Muscle of leg (tissue), 16 donors: ENCODE measurements around the gene CDC42EP2. TPM values are rescaled to one million over a fixed set of nuclear protein-coding genes. Genes with fewer than 3 reads are reported as not detected.

Experiments
- DNase-seq: peaks from one replicate; pipeline ENCODE4 v3.0.0; 2013
- H3K27ac ChIP-seq: one replicate; pipeline ENCODE4 v1.5.1; 2013; ENCODE audit warnings: mild to moderate bottlenecking, low read length, control low read depth
- H3K27me3 ChIP-seq: one replicate; pipeline ENCODE4 v1.6.1; 2013; ENCODE audit warnings: low read length; ENCODE audit not compliant: control insufficient read depth, insufficient read depth
- H3K36me3 ChIP-seq: one replicate; pipeline ENCODE4 v1.6.1; 2013; ENCODE audit warnings: low read length; ENCODE audit not compliant: control insufficient read depth, insufficient read depth
- H3K4me1 ChIP-seq: one replicate; pipeline ENCODE4 v1.6.1; 2013; ENCODE audit warnings: low read length; ENCODE audit not compliant: control insufficient read depth, insufficient read depth
- H3K4me3 ChIP-seq: one replicate; pipeline ENCODE4 v1.5.1; 2013; ENCODE audit warnings: low read length, control low read depth
- H3K9me3 ChIP-seq: replicated peaks from 2 replicates; pipeline ENCODE4 v1.6.1; 2013; ENCODE audit warnings: low read depth, low read length; ENCODE audit not compliant: control insufficient read depth
- WGBS: methylation state at CpG from one replicate; pipeline ENCODE4 v1.1.5; 2013; ENCODE audit warnings: missing lambda C conversion rate; ENCODE audit not compliant: insufficient coverage; 5-methylcytosine and 5-hydroxymethylcytosine counted together
- long read RNA-seq, 11 donors: transcript quantifications; one replicate each; lab custom pipeline, GENCODE V29; 2026
- polyA plus RNA-seq, 8 donors: library from polyadenylated mRNA; unstranded; fragments of 120-200 nt; gene quantifications; one replicate each; pipeline versions ENCODE4 v1.2.1 to v1.2.3, GENCODE V29; 2013; ENCODE audit warnings: inconsistent platforms in 1 of 8, low replicate concordance in 1 of 8; ENCODE audit not compliant: insufficient read length in 8 of 8, insufficient read depth in 1 of 8
- total RNA-seq: library from RNA; stranded (reverse); fragments of 120-200 nt; gene quantifications from one replicate; pipeline ENCODE4 v1.2.4, GENCODE V29; 2013

CDC42EP2 gene, protein sequence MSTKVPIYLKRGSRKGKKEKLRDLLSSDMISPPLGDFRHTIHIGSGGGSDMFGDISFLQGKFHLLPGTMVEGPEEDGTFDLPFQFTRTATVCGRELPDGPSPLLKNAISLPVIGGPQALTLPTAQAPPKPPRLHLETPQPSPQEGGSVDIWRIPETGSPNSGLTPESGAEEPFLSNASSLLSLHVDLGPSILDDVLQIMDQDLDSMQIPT
- total RNA-seq, result 20.8 TPM
- polyA plus RNA-seq, result 10 to 100 TPM; 26.9 to 42.4 (median 35.4) TPM
- long read RNA-seq, donor 1, transcript CDC42EP2-201 (2 exons, 2,023 nt), result major isoform, 14 of 14 reads
- long read RNA-seq, donor 1, partial matches to known transcripts, result 0 of 14 reads
- long read RNA-seq, donor 1, other reads (novel, unspliced or antisense), result 0 of 14 reads
- long read RNA-seq, donor 2, partial matches to known transcripts, result 0 of 2 reads
- long read RNA-seq, donor 2, other reads (novel, unspliced or antisense), result 0 of 2 reads
- long read RNA-seq, donor 3, transcript CDC42EP2-201 (2 exons, 2,023 nt), result major isoform, 18 of 26 reads
- long read RNA-seq, donor 3, partial matches to known transcripts, result 8 of 26 reads
- long read RNA-seq, donor 3, other reads (novel, unspliced or antisense), result 0 of 26 reads
- long read RNA-seq, donor 4, transcript CDC42EP2-201 (2 exons, 2,023 nt), result major isoform, 29 of 29 reads
- long read RNA-seq, donor 4, partial matches to known transcripts, result 0 of 29 reads
- long read RNA-seq, donor 4, other reads (novel, unspliced or antisense), result 0 of 29 reads
- long read RNA-seq, donor 5, transcript CDC42EP2-201 (2 exons, 2,023 nt), result major isoform, 36 of 36 reads
- long read RNA-seq, donor 5, partial matches to known transcripts, result 0 of 36 reads
- long read RNA-seq, donor 5, other reads (novel, unspliced or antisense), result 0 of 36 reads
- long read RNA-seq, donor 6, transcript CDC42EP2-201 (2 exons, 2,023 nt), result major isoform, 39 of 39 reads
- long read RNA-seq, donor 6, partial matches to known transcripts, result 0 of 39 reads
- long read RNA-seq, donor 6, other reads (novel, unspliced or antisense), result 0 of 39 reads
- long read RNA-seq, donor 7, transcript CDC42EP2-201 (2 exons, 2,023 nt), result major isoform, 28 of 35 reads
- long read RNA-seq, donor 7, partial matches to known transcripts, result 7 of 35 reads
- long read RNA-seq, donor 7, other reads (novel, unspliced or antisense), result 0 of 35 reads
- long read RNA-seq, donor 8, partial matches to known transcripts, result 0 of 2 reads
- long read RNA-seq, donor 8, other reads (novel, unspliced or antisense), result 0 of 2 reads
- long read RNA-seq, donor 9, transcript CDC42EP2-201 (2 exons, 2,023 nt), result major isoform, 20 of 20 reads
- long read RNA-seq, donor 9, partial matches to known transcripts, result 0 of 20 reads
- long read RNA-seq, donor 9, other reads (novel, unspliced or antisense), result 0 of 20 reads
- long read RNA-seq, donor 10, transcript CDC42EP2-201 (2 exons, 2,023 nt), result major isoform, 24 of 41 reads
- long read RNA-seq, donor 10, partial matches to known transcripts, result 17 of 41 reads
- long read RNA-seq, donor 10, other reads (novel, unspliced or antisense), result 0 of 41 reads
- long read RNA-seq, donor 11, transcript CDC42EP2-201 (2 exons, 2,023 nt), result major isoform, 18 of 18 reads
- long read RNA-seq, donor 11, partial matches to known transcripts, result 0 of 18 reads
- long read RNA-seq, donor 11, other reads (novel, unspliced or antisense), result 0 of 18 reads

DNA sequence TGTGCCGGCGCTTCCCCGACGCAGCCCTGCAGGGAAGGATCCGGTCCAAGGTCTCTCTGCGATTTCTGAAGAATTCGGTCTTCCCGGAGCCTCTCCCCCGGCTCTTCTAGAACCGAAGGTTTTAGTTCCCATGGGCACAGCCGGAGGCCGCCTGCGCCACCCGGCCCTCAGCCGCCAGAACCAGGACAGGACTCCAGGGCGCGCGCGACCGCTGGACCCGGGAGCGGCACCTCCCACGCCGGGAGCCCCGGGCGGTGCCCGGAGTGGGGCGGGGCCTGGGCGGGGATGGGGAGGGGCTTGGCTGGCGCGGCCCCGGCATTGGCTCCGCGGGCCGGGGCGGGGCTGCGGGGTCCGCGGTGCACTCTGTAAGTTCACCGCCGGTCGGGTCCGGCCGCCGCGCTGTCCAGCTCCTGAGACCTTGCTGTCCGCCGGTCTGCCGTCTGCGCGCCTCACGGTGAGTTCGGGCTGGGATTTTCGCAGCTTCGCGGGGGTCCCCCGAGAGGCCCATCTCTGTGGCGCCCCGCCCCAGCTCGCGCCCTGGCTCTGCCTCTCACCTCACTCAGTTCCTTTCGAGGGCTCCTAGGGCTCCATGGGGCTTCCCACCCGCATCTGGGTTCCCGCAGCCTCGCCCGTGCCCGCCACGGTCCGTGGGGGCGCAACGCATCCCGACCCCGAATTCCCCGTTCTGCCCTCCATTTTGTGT is at the start of gene CDC42EP2:
TSS of gene CDC42EP2 (plus strand) at position 366 of the 703 bp plus-strand sequence. CDS start 6,033 bp downstream, outside the sequence.
- WGBS, result under 1% methylated on average over 74 of the region's 74 CpGs
- no peaks in the 10 kb centered on the region for H3K9me3 ChIP-seq
- H3K27ac ChIP-seq, result peak within 1 kb of the TSS; percentile 96
- H3K36me3 ChIP-seq, result peaks cover 12% of the 10 kb centered on the region
- no peaks in the 10 kb centered on the region for H3K27me3 ChIP-seq
- H3K4me3 ChIP-seq, result peak within 1 kb of the TSS; percentile 98
- H3K4me1 ChIP-seq, result peaks cover 74% of the 10 kb centered on the region
- DNase-seq, result peak; percentile 94

DNA sequence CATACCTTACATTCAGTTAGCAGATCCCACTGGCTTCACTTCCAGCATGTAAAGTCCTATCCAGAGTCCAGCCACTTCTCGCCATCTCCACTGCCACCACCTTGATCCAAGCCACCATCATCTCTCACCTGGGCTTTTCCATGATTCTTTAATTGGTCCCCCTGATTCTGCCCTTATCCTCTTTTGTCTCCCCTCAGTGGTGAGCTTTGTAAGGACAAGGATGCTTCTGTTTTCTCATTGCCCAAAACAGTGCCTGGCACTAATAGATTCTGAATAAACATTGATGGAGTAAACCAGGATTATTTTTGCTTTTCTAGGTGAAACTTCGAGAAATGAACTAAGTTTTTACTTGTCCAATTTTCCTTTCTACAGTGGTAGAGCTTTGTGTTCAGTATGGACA is 48.5 kb upstream of the CDC42EP2 start:
- H3K27ac ChIP-seq, result no peak overlapping the region
- H3K4me3 ChIP-seq, result no peak overlapping the region
- no peaks in the 10 kb centered on the region for H3K27me3 ChIP-seq
- no peak for DNase-seq
- H3K9me3 ChIP-seq, result no peaks in the 10 kb centered on the region
- H3K36me3 ChIP-seq, result peaks cover 21% of the 10 kb centered on the region
- 100% methylated on average over 1 of the region's 2 CpGs for WGBS
- H3K4me1 ChIP-seq, result peaks cover 12% of the 10 kb centered on the region

DNA sequence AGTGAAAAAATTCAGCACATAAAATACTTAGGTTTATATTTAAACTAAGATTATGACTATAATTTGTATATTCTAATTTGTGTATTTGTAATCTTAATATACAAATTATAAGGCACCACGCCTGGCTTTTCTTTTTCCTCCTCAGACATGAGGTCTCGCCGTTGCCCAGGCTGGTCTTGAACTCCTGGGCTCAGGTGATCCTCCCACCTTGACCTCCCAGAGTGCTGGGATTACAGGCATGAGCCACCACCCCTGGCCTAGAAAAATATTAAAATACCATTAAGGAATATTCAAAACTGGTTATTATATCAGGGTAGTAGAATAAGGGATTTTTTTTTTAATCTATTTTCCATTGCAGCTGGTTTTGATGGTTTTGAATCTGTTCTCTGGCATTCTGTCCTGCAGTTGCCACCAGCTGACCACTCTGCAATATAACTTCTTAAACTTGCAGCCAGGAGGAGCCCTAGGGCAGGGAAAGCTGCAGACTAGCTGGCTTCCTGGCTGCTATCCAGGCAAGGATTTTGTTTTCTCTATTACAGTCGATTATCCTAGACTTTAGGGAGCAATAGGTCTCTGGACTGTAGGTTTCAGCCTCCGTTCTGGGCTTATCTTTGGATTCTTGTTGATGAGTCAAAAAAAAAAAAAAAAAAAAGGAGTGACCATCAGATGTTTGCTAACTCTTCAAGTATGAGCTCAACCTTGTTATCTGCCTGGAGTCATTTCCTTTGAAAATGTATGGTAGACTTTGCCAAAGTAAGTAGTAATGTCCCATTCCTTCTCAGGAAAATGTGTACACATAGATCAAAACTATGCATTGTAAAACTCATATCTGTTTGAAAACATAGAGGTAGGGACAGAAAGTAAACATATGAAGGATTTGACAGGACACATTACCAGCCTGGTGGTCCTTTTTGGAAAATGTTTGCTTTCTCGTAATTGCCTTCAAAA is 39.7 kb upstream of the CDC42EP2 start:
- DNase-seq, result peak; percentile 94
- peaks cover 21% of the 10 kb centered on the region for H3K4me1 ChIP-seq
- H3K4me3 ChIP-seq, result no peak overlapping the region
- 83% methylated on average over 1 of the region's 6 CpGs for WGBS
- no peaks in the 10 kb centered on the region for H3K9me3 ChIP-seq
- peaks cover 27% of the 10 kb centered on the region for H3K36me3 ChIP-seq
- no peaks in the 10 kb centered on the region for H3K27me3 ChIP-seq
- H3K27ac ChIP-seq, result no peak overlapping the region

DNA sequence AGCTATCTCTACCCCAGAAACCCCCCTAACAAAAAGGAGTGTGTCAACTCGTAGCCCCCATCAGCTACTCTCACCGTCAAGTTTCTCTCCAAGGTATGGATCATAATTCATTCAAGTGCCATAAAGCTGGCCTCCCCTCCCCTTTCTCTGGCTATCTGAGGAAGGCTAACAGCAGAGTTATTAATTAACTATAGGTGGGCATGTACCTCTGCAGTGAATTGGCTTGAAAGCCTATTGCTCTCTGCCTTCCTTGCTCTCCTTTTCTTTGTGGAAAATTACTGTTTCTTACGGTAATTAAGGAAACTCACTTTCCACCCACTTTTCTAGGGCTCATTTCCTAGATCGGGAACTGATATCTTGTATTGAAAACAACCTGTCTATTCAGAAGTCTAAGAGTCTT is 38.8 kb upstream of the CDC42EP2 start:
- Histone ChIP-seq H3K36me3 (peaks cover 28% of the 10 kb centered on the region), H3K4me3 (no peak overlapping the region), H3K27ac (no peak overlapping the region), H3K9me3 (no peaks in the 10 kb centered on the region), H3K27me3 (no peaks in the 10 kb centered on the region), H3K4me1 (peaks cover 23% of the 10 kb centered on the region)
- DNase-seq, result no peak
- WGBS, result 60% methylated on average over 1 of the region's 4 CpGs

DNA sequence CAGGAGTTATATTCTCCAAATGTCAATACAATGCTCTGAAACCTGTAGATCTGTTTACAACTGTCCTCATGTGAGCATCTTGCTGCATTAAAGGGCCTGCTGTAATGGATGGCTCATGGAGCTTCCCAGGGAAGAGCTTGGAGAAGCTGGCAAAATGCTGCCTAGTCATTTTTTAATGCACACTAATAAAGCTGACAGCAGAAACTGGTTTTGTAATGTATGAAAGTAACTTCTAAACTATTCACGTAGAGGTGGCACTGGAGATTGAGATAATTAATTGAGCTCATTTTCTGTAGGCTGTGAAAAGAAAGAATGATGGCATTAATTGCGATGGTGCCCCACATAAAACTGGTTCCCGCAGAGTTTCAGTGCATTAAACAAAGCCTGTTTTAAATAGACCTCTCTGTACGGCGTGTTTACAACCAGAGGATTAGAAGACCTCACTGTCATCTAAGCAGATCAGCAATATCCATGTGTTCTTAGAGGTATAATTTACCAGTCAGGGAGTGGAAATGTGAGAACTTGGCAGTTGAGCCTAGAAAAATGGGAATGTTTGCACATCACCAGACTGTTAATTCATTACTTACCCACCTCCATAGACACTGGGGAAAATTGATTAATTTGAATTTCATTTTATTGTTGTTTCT is 36.9 kb upstream of the CDC42EP2 start:
- peaks cover 38% of the 10 kb centered on the region for H3K36me3 ChIP-seq
- H3K9me3 ChIP-seq, result no peaks in the 10 kb centered on the region
- H3K4me3 ChIP-seq, result no peak overlapping the region
- H3K27ac ChIP-seq, result no peak overlapping the region
- WGBS, result 87% methylated on average over 5 of the region's 5 CpGs
- no peak for DNase-seq
- H3K4me1 ChIP-seq, result peaks cover 25% of the 10 kb centered on the region
- H3K27me3 ChIP-seq, result no peaks in the 10 kb centered on the region

DNA sequence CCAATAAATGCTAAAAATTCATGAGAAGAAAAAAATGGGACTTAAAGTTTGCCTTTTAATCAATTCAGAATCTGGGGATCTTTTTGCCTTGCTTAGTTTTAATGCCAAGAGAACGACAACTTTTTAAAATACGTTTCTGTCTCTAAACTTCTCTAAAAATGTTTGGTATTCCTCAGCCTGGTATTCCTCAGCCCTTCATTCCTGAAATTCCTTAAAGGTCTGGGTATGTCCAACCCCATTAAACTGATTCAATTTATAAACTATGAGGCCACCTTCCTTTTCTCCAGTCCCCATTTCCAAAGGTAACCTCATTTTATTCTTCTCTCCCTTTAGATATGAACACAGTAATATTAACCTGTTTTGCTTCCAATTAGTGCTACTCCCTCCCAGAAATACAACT is 36.3 kb upstream of the CDC42EP2 start:
- H3K4me1 ChIP-seq, result peaks cover 25% of the 10 kb centered on the region
- DNase-seq, result no peak
- 61% methylated on average over 2 of the region's 2 CpGs for WGBS
- no peaks in the 10 kb centered on the region for H3K9me3 ChIP-seq
- H3K36me3 ChIP-seq, result peaks cover 42% of the 10 kb centered on the region
- no peaks in the 10 kb centered on the region for H3K27me3 ChIP-seq
- H3K4me3 ChIP-seq, result no peak overlapping the region
- H3K27ac ChIP-seq, result peak overlapping the region; percentile 37

DNA sequence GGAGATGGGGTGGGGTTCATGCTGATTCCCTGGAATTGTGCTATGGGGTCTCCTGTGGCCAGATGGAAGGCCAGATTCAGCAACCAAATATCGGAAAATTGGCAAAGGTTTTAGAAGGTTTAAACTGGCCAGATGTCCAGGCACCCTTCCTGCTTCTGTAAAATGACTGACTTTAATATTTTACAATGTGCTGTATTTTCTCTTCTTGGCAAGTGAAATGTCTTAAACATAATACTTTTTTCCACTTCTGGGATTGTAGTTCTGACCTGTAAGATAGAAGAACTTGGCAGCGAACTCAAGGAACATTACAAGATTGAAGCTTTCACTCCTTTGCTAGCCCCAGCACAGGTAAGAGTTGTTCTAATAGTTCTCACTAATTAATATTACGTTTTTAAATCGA is 35.4 kb upstream of the CDC42EP2 start:
- Histone ChIP-seq H3K36me3 (peaks cover 49% of the 10 kb centered on the region), H3K4me1 (peaks cover 25% of the 10 kb centered on the region), H3K9me3 (no peaks in the 10 kb centered on the region), H3K4me3 (no peak overlapping the region), H3K27me3 (no peaks in the 10 kb centered on the region), H3K27ac (peak overlapping the region; percentile 76)
- no CpG with 5 or more reads among the region's 4 CpGs for WGBS
- DNase-seq, result peak; percentile 82
